RPMI7951 (cell line): ENCODE data around the gene AFF1. TPM values are rescaled to one million over a fixed set of nuclear protein-coding genes. Genes with fewer than 3 reads are reported as not detected.
A peak's percentile ranks its signal among the peaks of the same experiment; 100 is the strongest.
"Not testable (repeated sequence)": the region's sequence is repeated elsewhere in the genome, so short reads cannot be mapped to it uniquely, and the experiment has no call there.

Experiments used
- DNase-seq: peaks from one replicate; pipeline ENCODE4 v3.0.0-alpha.2; 2012; ENCODE audit warnings: low read depth
- total RNA-seq: library from RNA; depleted of rRNA; stranded (reverse); fragments of >200 nt; shearing (Covaris generic); gene quantifications from 2 replicates; pipeline ENCODE4 v1.2.3, GENCODE V29; 2014

Gene AFF1
- total RNA-seq, 1 experiment from 2014 or later: 9.5 TPM

- no peak for DNase-seq
These were observed 120.1 kb downstream of the AFF1 start for GRCh38 chr4:87054900-87055299.

- DNase-seq: no peak
These were observed 120.5 kb downstream of the AFF1 start for GRCh38 chr4:87055311-87055710.

- DNase-seq: no peak
These were observed 122.1 kb downstream of the AFF1 start for GRCh38 chr4:87056881-87057280.

- peak; percentile 47 for DNase-seq
These were observed 123.1 kb downstream of the AFF1 start for GRCh38 chr4:87057835-87058355.

GRCh38 chr4:87058356-87059073 is 123.7 kb downstream of the AFF1 start:
- DNase-seq: no peak

- DNase-seq: peak; percentile 73
These were observed 126.1 kb downstream of the AFF1 start for GRCh38 chr4:87060957-87061356.

- DNase-seq: no peak
These were observed 130.2 kb downstream of the AFF1 start for GRCh38 chr4:87065021-87065420.

- DNase-seq: no peak
These were observed 131.8 kb downstream of the AFF1 start for GRCh38 chr4:87066403-87067123.

GRCh38 chr4:87067124-87067885 is 132.5 kb downstream of the AFF1 start:
- no peak for DNase-seq

GRCh38 chr4:87068583-87069021 is 133.8 kb downstream of the AFF1 start:
- DNase-seq: peak; percentile 40

GRCh38 chr4:87069037-87069742 is 134.4 kb downstream of the AFF1 start:
- DNase-seq: no peak

GRCh38 chr4:87071401-87071800 is 136.6 kb downstream of the AFF1 start:
- no peak for DNase-seq

GRCh38 chr4:87072545-87072944 is 137.7 kb downstream of the AFF1 start:
- DNase-seq: not testable (repeated sequence)

GRCh38 chr4:87073199-87074120 is 138.6 kb downstream of the AFF1 start:
- DNase-seq: peak; percentile 45

- no peak for DNase-seq
These were observed 139.3 kb downstream of the AFF1 start for GRCh38 chr4:87074121-87074488.

- no peak for DNase-seq
These were observed 141.1 kb downstream of the AFF1 start for GRCh38 chr4:87075876-87076275.

- DNase-seq: no peak
These were observed 142.0 kb downstream of the AFF1 start for GRCh38 chr4:87076690-87077358.

GRCh38 chr4:87077914-87078585 is 143.2 kb downstream of the AFF1 start:
- no peak for DNase-seq

- no peak for DNase-seq
These were observed 144.2 kb downstream of the AFF1 start for GRCh38 chr4:87078987-87079486.
